GM08714 (cell line): Measurements from ENCODE around the gene PYGO1.
"Not testable (repeated sequence)": the region's sequence is repeated elsewhere in the genome, so short reads cannot be mapped to it uniquely, and the experiment has no call there.

Experiments
- H3K4me3 ChIP-seq: fragments of 200-500 bp; sonication (Bioruptor generic); 2 replicates; pipeline ENCODE4 v1.5.1; 2014; ENCODE audit warnings: mild to moderate bottlenecking, low read length, inconsistent platforms
- ZNF274 ChIP-seq: IDR thresholded peaks from 2 replicates; pipeline ENCODE4 v1.6.1; 2012; ENCODE audit warnings: mild to moderate bottlenecking, low read depth, low read length

The PYGO1 gene

GRCh38 chr15:55499151-55499550, 89.0 kb downstream of the PYGO1 start:
- H3K4me3 ChIP-seq: peak overlapping the region; percentile 77; the same call in 1 of the 2 replicates
- TF ChIP-seq ZNF274: no peak

GRCh38 chr15:55498109-55498938, 89.8 kb downstream of the PYGO1 start:
- H3K4me3 ChIP-seq: peak overlapping the region; percentile 77

- H3K4me3 ChIP-seq: no peak overlapping the region
- no peak for TF ChIP-seq ZNF274
Measured at GRCh38 chr15:55496716-55497115, 91.4 kb downstream of the PYGO1 start.

GRCh38 chr15:55494931-55495330, 93.2 kb downstream of the PYGO1 start:
- TF ChIP-seq ZNF274: no peak
- H3K4me3 ChIP-seq: no peak overlapping the region

GRCh38 chr15:55488952-55489600, 99.1 kb downstream of the PYGO1 start:
- H3K4me3 ChIP-seq: not testable (repeated sequence)
